HUDEP-2 (cell line): ENCODE measurements around the gene S1PR2.
"Not testable (repeated sequence)": the region's sequence is repeated elsewhere in the genome, so short reads cannot be mapped to it uniquely, and the experiment has no call there.

Experiments used
- DNase-seq, 76 experiments: peaks; one replicate each; lab custom pipeline; 2025; ENCODE audit not compliant: unreplicated experiment in 76 of 76; lab: John Stamatoyannopoulos, UW

The S1PR2 gene

GRCh38 chr19:10226376-10227025 is 4.6 kb downstream of the S1PR2 start:
- no peak for DNase-seq

GRCh38 chr19:10226021-10226375 is 5.1 kb downstream of the S1PR2 start:
- no peak for DNase-seq

GRCh38 chr19:10224337-10224736 is 6.8 kb downstream of the S1PR2 start:
- DNase-seq = no peak

- no peak for DNase-seq
These were observed 7.5 kb downstream of the S1PR2 start for GRCh38 chr19:10223488-10224213.

DNA sequence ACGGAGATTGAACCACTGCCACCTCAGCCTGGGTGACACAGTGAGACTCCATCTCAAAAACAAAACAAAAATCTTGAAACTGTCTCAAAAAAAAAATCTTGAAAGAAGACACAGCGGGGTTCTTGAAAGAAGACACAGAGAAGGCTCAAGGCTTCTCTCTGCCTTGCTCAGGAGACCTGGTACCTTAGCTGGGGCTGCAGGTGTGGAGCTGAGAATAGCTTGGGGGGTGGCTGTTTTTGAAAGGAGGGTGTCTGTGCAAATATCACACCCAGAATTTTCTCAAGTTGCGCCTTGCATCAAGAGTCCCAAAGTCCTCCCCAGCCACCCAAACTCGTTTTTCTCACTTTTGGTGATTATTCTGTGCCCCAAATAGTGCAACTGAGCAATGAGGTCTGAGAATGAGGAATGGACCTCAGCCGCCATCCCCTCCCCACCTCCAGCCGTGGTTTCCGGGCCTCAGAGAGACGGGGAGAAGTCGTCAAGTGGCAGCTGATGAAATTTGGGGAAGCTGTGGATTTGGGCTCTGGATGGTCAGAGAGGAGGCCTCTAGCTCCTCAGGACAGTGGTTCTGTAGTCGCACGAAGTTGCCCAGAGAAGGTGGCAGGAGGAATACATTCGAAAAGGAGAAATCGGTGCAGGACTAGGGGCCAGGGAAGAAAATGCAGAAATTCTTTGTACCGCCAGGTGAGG is 8.8 kb downstream of the S1PR2 start:
- no peak for DNase-seq

GRCh38 chr19:10220695-10221094 is 10.4 kb downstream of the S1PR2 start:
- no peak for DNase-seq

GRCh38 chr19:10219678-10220077 is 11.5 kb downstream of the S1PR2 start:
- peak in 15 of 76 experiments; percentile 11 to 59 (median 26) for DNase-seq

DNA sequence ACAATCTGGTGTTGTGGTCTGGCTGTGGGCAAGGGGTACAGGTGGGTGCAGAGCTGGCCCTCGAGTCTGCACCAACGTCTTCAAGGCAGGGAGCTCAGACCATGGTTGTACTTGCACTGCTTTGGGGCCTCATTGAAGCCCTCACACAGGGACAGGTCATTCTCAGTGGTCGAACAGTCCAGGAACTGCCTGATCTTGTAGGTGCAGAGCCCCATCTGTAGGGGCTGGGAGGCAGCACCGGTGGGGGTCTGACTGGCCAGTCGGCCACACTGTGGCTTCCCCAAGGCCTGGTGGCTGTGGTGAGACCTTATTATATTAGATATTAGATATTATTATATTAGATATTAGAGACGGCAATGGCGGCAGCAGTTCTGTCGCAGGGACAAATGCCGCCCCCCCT is 14.0 kb downstream of the S1PR2 start:
- DNase-seq = no peak

DNA sequence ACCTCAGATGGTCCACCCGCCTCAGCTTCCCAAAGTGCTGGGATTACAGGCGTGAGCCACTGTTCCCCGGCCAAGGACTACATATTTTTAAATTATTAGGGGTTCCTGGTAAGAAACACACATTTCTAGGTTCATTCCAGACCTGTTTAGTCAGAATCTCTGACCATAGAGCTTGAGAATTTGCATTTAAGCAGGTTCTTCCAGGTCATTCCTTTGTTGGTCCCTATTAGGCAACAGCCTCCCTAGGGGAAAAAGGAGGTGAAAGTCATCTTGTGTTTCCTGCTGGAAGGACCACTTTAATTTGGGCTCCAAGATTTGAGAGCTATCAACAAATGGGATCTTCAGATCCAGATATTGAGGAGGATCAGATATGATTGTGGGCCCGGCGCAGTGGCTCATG is 16.3 kb downstream of the S1PR2 start:
- DNase-seq = no peak

DNA sequence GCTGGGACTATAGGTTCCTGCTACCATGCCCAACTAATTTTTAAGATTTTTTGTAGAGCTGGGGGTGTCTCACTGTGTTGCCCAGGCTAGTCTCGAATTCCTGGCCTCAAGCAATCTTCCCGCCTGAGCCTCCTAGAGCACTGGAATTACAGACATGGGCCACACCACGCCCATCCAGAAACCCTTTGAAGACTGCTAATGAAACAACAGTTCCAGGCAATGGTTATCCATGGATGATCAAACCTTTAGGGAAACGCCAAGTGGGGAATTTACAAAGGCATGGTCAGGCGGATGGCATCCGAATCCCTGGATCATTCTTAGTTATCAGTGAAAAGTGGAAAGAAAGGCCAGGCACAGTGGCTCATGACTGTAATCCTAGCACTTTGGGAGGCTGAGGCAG is 19.4 kb downstream of the S1PR2 start:
- DNase-seq = no peak

GRCh38 chr19:10211061-10211460 is 20.1 kb downstream of the S1PR2 start:
- DNase-seq = no peak

DNA sequence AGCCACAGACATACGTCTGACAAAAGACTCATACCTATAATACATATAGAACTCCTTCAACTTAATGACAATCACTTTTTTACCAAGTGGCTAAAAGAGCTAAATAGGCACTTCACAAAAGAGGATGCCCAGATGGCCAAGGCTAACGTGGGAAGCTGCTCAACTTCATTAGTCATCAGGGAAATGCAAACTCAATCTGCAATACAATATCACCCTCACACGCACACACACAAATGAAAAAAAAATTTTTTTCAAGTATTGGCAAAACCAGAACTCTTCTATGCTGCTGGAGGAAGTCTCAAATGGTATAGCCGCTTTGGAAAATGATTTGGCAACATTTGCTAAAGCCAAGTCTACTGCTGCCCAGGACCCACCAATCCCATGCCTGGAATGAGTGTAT is 21.8 kb downstream of the S1PR2 start:
- DNase-seq = no peak

GRCh38 chr19:10207026-10207425 is 24.1 kb downstream of the S1PR2 start:
- DNase-seq = no peak

- DNase-seq = no peak
These were observed 24.8 kb downstream of the S1PR2 start for GRCh38 chr19:10206226-10206885.

DNA sequence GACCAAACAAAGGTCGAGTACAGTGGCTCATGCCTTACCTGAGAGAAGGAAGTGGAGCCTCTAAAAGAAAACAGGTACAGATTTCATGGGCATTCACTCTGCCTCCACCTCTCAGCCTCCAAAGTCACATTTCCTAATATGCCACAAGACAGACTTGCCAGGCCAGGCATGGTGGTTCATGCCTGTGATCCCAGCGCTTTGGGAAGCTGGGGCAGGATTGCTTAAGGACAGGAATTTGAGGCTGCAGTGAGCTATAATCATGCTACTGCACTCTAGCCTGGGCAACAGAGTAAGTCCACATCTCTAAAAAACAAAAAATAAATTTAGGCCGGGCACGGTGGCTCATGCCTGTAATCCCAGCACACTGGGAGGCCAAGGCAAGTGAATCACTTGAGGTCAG is 25.5 kb downstream of the S1PR2 start:
- no peak for DNase-seq

DNA sequence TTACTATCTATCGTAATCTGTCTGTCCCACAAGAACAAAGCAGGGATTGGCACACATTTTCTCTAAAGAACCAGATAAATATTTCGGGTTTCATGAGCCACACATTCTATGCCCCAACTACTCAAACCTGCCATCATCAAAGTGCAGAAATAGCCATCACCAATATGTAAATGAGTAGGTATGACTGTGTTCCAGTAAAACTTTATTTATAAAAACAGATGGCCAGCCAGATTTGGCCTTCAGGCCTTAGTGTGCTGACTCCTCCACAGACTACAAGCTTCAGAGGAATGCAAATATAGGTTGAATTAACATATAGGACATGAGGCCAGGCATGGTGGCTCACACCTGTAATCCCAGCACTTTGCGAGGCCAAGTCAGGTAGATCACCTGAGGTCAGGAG is 27.4 kb downstream of the S1PR2 start:
- no peak for DNase-seq

DNA sequence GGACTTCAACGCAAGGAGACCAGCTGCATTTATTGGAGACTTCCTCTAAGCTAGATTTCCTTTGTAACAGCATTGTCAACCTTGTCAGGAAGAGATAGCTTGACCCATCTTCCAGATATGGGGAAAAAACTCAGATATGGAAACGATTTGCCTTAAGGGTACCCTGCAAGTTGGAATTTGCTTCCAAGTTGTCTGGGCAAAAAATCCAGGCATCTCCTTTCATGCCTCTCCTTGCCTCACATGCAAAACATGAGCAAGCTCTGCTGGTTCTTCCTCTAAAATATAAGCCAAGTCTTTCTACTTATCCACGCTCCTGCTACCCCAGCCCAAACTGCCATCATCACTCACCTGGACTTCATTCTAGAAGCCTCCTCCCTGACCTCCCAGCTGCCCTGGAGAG is 30.0 kb downstream of the S1PR2 start:
- no peak for DNase-seq

DNA sequence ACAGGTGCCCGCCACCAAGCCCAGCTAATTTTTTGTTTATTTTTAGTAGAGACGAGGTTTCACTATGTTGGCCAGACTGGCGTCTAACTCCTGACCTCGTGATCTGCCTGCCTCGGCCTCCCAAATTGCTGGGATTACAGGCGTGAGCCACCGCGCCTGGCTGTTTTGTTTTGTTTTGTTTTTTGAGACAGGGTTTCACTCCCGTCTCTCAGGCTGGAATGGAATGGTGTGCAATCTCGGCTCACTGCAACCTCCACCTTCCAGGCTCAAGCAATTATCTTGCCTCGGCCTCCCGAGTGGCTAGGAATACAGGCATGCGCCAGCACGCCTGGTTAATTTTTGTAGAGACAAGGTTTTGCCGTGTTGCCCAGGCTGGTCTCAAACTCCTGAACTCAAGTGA is 31.0 kb downstream of the S1PR2 start:
- DNase-seq = not testable (repeated sequence)

DNA sequence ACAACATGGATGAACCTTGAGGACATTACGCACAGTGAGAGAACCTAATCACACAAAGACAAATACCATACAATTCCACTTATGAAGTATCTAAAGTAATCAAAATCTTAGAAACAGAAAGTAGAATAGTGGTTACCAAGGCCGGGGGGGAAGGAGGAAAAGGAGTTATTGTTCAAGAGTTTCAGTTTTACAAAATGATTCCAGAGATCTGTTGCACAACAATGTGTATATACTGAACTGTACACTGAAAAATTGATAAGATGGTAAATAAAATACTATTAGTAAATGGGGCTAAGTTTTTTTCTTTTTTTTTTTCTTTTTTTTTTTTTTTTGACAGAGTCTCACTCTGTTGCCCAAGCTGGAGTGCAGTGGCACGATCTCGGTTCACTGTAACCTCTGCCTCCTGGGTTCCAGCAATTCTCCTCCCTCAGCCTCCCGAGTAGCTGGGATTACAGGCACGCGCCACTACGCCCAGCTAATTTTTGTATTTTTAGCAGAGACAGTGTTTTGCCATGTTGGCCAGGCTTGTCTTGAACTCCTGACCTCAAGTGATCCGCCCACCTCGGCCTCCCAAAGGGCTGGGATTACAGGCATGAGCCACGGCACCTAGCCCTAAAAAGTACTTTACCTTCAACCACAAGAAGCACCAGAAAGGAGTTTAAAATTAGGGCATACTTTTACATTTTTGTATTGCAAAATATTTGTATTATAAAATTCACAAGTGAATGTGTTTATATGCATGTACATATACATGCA is 32.1 kb downstream of the S1PR2 start:
- DNase-seq = not testable (repeated sequence)

DNA sequence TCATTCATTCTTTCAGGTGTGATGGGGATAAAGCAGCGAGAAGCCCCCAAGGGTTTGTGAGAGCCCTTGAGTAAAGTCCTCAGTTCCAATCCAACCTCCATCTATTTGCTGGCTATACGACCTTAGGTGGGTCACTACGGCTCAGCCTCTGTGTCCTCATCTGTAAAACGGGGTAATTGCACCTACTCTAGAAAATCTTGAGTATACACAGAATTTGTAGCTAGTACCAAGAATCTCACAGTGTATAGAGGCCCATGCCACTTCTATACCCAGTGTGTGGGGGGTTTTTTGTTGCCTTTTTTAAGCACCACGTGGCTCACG is 36.0 kb downstream of the S1PR2 start:
- DNase-seq = no peak
